ENCODE measurements around the gene LASP1NB.

The LASP1NB gene

GRCh38 chr17:38882870-38883269, 42.5 kb upstream of the LASP1NB start (continued):
- TF ChIP-seq RAD21 (IDR thresholded peaks at IDR 0.05 in 1 of 2, conservative IDR thresholded peaks at IDR 0.05 in 1 of 2; ENCODE audit: low read depth in 2 of 2, low read length in 2 of 2) (no peak), HDAC6 (IDR thresholded peaks at IDR 0.05; ENCODE audit: low read depth, low read length) (no peak), SIRT6 (IDR thresholded peaks at IDR 0.05; ENCODE audit: low read length) (no peak)
